Renal cortical epithelial cell (primary cell): ENCODE results near the gene CBX3. TPM values are rescaled to one million over a fixed set of nuclear protein-coding genes. Genes with fewer than 3 reads are reported as not detected.
"Not testable (repeated sequence)": the region's sequence is repeated elsewhere in the genome, so short reads cannot be mapped to it uniquely, and the experiment has no call there.

Experiments
- DNase-seq: peaks from one replicate; pipeline ENCODE4 v3.0.0-alpha.2; 2011; ENCODE audit warnings: low read depth
- total RNA-seq: library from RNA; depleted of rRNA; stranded (reverse); fragments of >200 nt; gene quantifications from 2 replicates; pipeline ENCODE4 v1.2.3, GENCODE V29; 2014

The CBX3 gene
- total RNA-seq, 1 donor from 2014 or later: 124 TPM

GRCh38 chr7:26188206-26188956, 13.2 kb upstream of the CBX3 start:
- no peak for DNase-seq

- DNase-seq: no peak
These were observed 12.5 kb upstream of the CBX3 start for GRCh38 chr7:26188957-26189541.

- DNase-seq: no peak
These were observed 11.8 kb upstream of the CBX3 start for GRCh38 chr7:26189697-26190096.

DNA sequence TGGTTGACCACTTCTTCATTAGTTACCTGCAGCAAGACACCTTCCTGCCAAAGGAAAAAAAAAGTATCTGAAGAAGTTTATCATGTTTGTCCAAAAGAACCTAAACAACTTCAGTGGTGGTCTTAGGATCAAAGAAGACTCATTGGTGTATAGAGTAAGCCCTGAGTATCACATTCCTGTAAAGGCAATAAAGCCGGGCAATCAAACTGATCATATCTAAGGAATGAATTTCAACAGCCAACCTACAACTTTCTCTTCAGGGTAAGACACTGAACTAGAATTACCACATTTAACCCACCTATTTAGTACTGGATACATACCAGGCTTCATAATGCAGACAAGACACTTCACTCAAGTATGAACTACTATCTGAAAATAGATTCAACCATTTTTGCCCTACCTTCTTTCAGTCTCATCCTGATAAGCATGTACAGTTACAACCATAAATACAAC, 11.1 kb upstream of the CBX3 start:
- DNase-seq: no peak

DNA sequence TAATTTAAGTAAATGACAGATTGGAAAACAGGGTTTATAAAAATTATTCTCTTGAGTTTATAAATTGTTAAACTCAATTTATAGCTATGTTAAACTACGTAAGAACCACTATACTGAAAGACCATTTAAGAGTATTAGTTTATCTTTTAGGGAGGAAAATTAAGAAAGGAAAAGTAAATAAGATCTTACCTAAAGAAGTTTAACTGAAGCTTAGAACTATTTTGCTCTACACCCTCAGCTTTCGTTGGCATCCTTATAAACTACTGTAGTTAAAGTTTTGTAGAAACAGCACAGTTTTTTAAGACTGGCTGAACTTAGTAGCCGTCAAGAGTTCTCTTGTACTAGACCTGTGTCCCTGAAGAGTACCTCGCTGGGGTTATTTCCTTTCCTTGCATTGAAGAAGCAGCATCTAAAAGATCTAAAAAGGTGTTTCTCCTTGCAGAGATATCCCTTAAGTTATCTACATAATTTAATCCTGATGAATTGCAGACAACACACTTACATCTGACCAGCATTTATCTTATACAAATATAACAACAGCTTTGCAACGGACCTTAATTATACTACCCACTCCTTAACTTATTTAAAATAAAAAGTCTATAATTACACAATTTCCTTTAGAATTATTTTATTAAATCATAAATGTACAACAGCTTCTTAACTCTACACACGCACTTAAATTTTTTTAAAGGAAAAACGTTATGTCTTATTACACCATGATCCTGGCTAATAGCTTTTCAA, 10.1 kb upstream of the CBX3 start:
- DNase-seq: no peak

GRCh38 chr7:26191974-26192479, 9.5 kb upstream of the CBX3 start:
- no peak for DNase-seq

- no peak for DNase-seq
These were observed 9.0 kb upstream of the CBX3 start for GRCh38 chr7:26192485-26193087.

DNA sequence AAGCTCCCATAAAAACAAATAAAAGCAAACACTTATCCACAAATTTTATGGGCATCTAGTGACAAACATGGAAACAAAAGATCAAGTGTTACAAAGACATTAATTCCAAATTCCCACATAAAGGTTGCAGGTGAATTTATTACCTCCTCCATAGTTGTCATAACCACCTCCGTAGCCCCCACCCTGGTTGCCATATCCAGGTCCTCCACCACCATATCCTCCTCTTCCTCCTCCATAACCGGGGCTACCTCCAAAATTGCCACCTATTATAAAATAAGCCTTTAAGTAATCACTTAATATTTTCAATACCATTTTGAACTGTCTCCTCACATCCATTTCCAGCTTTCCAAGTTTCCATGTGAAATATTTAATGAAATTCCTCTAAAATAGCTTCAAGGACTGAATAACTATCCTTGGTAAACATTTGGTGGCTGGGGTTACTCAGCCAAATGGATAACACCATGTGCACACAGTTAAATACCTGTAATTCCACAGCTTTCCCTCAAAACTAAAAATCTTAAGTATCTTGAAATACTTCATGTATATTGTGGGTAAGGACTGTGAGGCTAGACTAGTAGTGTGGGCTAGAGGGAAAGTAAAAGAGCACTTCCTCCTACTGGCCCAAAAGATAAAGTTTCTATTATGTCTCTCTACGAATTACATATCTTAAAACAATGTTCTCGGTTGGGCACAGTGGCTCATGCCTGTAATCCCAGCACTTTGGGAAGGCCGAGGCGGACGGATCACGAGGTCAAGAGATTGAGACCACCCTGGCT, 7.9 kb upstream of the CBX3 start:
- DNase-seq: no peak

DNA sequence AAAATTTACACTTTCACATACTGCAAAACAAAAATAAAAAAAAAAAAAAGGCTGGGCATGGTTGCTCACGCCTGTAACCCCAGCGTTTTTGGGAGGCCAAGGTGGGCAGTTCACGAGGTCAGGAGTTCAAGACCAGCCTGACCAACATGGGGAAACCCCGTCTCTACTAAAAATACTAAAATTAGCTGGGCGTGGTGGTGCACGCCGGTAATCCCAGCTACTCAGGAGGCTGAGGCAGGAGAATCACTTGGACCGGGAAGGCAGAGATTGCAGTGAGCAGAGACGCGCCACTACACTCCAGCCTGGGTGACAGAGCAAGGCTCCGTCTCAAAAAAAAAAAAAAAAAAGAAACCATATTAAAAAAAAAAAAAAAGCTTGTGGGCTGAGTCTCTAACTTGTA, 6.8 kb upstream of the CBX3 start:
- DNase-seq: not testable (repeated sequence)

DNA sequence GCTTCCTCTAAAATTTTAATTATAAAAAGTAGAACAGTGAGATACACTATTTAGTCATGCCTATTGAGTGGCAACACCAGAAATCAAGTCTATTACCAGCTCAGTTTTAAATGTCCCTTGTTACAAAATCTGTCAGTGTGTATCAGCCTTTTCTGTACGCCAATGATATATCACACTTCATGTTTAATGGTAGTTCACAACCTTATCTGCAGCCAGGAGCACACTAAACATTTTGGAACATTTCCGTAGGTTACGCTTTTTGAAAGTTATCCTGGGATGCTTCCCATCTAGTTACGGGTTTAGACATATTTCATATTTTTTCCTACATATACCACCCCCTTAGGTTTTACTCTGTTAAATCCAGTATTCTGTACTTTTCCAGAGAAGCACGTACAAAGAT, 6.4 kb upstream of the CBX3 start:
- DNase-seq: no peak

DNA sequence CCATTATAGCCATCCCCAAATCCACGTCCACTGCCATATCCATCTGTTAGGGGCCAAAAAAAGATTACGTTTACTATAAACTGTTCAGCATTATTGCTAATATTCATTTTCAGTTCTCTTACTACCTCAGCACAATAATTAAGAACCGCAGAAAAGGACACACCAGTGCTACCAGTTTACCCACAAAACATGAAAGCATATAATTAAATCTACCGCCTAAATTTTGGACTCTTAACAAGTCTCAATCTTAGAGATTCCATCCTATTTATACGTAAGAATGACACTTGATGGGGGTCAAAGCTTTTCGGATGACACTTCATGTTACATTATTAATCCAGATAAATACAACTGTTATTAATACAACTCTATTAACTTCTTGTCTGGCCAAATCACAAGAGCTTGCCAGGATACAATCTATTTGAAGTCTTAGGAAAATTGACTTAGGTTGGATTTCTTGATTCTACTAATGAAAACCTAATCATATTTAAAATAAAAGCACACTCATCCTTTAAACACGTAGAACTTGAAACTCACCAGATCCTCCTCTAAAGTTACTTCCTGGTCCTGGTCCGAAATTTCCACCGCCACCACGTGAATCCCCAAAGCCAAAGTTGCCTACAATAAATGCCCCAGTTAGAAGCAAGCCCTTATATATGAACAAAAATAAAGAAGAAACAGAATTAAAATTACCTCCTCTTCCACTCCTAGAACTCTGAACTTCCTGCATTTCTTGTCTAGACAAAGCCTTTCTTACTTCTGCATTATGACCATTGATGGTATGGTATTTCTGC, 5.5 kb upstream of the CBX3 start:
- no peak for DNase-seq

DNA sequence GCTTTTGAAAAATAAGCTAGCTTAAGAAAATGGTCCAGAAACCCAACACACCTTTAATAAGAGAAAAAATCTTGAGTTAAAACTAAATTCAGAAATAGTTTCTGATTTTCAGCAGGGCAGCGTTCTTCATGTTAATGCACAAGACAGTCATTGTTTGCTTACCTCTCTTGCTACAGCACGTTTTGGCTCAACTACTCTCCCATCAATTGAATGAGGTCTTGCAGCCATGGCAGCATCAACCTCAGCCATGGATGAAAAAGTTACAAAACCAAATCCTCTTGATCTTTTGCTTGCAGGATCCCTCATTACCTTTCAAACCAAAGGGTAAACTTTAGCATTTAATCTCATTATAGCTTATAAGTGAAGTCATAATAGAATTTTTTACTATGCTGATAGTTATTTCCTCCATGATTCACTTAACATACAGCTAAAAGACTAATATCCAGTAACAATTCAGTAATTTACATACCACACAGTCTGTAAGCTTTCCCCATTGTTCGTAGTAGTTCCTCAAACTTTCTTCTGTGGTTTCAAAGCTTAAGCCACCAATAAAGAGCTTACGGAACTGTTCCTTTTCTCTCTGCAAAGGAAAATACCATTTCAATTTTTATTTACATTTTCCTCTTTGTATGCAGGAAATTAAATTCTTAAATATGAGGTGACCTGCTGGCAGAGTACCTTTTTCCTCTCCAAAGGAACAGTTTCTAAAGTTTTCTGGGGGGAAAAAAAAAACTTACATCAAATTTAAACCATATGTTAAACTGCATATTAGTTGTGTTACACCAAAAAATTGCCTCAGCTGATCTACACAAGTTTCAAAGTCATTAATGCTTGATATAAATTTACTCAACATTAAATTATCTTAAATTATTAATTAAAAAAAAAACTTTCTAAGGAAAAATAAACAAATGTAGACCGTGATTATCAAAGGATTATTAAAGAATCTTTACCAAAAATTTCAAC, 4.1 kb upstream of the CBX3 start:
- DNase-seq: peak; percentile 34

DNA sequence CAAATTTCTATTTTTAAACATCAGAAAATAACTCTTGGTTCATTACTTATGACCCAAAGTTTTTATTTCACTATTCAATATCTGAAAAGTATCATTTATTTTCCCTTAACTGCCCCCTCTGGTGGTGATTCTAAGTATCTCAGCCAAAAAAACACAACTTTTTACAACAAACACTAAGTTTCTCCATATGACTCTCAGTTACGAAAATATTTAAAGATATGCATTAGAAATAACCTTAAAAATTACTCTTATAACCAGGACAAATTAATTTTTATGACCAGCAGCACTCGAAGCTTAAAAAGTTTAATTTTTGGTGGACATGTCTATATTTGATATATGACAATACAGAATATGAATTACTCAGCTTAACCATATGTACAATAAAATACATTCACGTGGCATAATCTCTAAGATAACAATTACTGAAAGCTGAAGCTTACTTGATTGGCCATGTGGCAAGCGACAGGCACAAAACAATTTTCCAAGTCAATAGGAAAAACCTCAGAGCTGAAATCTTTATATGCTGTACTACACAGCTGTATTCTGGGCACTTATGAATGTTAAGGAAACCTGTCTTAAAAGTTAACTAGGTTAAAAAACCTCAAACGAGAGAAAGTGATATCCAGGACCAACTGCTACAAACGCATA, 3.3 kb upstream of the CBX3 start:
- peak; percentile 38 for DNase-seq

DNA sequence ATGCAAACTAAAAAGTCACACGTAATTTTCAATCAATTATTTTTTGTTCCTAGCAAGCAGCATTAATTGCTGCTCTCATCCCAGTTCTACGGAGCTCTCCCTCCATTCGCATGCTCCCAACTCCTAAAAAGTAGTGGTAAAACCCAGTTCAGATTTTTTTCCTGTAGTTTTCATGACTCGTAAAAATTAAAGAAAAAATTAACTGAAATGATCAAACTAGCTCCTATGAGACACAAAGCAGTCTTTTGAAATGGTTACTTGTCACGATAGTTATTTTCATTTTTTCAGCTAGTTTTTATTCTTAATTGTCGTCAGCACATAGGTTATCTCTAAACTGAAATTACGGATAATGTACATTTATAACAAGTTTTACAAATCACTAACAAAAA, 2.8 kb upstream of the CBX3 start:
- DNase-seq: no peak

DNA sequence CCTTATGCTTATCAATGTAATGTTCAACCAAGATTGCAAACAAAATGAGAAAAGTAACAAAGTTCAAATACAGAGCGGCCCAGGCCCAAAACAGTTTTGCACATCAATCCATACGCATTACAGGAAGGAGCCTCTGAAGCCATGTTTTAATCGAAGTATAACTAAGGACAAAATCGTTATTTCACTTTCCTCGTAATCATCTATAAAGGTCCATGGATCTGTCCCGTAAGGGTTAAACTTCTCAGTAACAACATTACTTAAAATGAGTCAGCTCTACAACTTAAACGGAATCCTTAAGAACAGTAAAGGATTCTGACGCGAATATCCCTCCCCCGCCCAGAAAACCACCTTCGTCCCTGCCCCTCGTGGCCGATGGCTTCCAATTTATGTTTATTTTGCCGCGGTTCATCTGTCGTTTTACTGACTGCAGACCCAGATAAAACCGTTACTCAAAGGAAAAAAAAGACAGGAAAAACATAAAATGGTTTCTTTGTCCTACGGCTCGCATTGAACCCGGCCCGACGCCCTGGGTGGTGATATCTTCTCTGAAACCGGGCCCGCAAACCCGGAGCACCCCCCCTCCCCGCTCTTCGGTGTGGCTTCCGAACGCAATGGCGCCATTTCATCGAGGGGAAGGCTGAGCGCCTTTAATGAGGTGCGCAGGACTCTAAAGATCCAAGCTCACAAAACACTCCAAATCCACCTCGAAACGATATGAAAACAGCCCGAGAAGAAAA, 2.1 kb upstream of the CBX3 start:
- DNase-seq: peak; percentile 36

- DNase-seq: no peak
These were observed 1.5 kb upstream of the CBX3 start for GRCh38 chr7:26200038-26200443.

DNA sequence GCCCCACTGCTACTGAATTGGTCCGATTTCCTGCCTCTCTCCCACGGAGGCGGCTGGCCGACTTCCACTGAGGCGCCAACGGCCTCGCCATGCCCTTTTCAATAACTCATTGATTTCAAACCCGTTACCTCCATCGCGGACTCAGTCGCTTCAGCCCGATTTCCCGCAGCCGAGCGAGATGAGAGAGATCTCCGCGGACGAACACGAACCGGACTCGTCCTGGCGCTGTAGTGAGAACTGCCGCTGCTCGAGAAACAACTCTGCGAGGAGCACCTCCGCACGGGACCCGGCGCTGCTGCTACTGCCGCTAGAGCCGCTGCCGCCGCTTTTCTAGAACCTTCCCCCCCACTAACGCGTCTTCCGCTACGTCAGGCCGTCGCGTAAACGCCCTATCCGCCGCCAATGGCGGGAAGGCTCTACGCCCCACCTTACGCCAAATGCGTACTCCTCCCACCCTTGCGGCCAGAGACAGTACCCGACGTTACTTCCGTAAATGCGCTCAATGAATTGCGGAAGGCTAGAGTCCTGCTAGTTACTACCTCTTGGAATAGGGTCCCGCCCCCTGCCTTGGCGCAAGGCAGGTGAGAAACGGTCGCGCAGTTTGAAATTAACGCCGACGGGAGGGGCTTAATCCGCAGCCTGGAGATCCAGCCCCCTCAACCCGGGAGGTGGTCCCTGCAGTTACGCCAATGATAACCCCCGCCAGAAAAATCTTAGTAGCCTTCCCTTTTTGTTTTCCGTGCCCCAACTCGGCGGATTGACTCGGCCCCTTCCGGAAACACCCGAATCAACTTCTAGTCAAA, 900 bp upstream of the CBX3 start, which contains the start of gene HNRNPA2B1:
Gene HNRNPA2B1 (minus strand): TSS at position 303 of the 803 bp plus-strand sequence. CDS start 169 bp downstream, at position 134.
- DNase-seq: peak; percentile 94
